A549 treated with RU486 at 1 μM for 4 hours (cell line): ENCODE measurements around the gene ANKRD22. TPM values are rescaled to one million over a fixed set of nuclear protein-coding genes. Genes with fewer than 3 reads are reported as not detected.

Experiments used
- total RNA-seq: library from RNA; stranded (reverse); fragments of 200-300 nt; extraction: Qiagen RNA extraction; gene quantifications from 5 replicates; pipeline ENCODE4 v1.2.3, GENCODE V29; 2022; ENCODE audit warnings: low read depth

Gene ANKRD22
- total RNA-seq: 0.14 to 0.46 TPM (median 0.27 TPM) in 5 replicates

DNA sequence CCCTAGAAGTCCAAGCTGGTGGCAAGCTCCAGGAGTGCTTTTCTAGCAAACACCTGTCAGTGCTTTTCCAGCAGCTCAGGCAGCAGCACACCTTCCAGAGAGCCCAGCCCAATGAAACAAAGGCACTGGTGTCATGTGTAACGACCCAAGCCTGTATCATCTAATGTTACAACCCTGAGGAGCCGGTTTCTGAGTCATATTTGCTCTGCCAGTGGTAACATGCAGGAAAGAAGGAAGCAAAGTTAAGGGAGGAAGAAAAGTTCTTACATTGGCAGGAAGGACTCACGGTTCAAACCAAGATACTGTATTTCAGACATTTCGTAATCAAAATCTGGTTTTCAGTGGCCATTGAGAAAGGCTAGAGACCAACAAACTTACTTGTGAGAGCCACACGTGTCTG, at the start of gene ANKRD22:
Gene ANKRD22, minus strand, starts transcription at position 139 of the 400 bp plus-strand sequence. CDS start 237 bp downstream, outside the sequence.

DNA sequence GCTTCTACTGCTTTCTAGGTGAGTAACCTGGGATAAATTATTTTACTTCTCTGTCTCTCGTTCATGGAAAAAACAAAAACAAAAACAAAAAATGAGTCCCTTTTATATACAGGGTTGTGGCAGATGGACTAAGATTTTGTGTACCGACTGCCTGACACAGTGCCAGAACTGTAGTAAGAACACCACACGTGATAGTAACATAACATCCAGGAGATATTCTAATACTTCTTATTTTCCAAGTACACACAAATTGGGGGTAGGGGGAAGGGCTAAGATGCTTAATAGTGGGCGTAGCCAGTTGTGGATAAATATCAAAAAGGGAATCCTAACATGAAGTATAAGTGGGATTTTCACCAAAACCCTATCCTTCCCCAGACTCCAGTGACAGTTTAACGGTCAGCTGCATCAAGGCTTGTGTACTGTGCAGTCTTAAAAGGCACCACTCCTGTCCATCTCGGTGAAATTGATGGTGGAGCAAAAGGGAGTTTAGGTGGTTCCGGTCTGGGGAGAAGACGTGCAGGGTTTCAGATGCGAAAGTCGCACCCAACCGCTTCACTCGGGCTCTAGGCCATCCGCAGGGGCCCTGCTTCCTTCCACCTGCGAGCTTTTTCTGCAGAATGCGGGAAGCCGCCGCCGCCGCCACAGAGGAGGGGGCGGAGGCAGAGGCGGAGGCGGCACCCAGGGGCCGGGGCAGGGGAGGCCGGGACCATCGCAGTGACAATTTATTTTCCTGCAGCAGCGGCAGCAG, 28.1 kb upstream of the ANKRD22 start, which contains the start of gene STAMBPL1:
Gene STAMBPL1, plus strand, starts transcription at position 712 of the 748 bp plus-strand sequence. CDS start 21,464 bp downstream, outside the sequence.

DNA sequence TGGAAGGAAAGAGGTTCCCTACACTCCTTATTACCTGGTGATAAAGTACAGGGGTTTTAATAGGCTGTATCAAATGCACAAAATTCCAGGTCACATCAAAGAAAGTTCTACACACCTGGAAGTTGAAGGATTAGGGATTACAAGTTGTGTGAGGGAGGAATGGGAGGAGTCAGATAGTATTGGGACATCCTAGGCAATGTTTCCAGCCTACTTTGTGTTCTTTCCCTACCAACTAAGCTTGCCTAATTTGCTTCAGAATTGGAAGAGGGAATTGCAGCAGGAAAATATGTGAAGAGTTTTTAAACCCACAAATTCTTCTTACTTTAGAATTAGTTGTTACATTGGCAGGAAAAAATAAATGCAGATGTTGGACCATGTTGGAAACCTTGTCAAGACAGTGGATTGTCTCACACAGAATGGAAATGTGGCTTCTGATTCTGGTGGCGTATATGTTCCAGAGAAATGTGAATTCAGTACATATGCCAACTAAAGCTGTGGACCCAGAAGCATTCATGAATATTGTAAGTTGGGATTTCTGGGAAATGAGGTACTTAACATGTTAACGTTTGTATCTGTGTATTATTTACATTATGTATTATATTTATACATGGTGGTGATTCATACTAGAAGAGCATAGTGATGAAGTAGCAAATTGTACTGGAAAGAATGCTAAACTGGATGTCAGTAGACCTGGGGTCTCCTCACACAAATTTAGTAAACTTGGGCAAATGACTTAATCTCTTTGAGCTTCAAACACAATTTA, 48.9 kb downstream of the ANKRD22 start, which contains the start of gene LIPM:
Gene LIPM, plus strand, starts transcription at position 208 of the 763 bp plus-strand sequence. Its CDS starts 167 bp downstream, at position 375.

Other genes starting within 250 kb of the ANKRD22 start
- not detected in 5 replicates for gene LIPF, start 187.4 kb downstream of the ANKRD22 start, total RNA-seq
- not detected in 5 replicates for gene LIPK, start 145.6 kb downstream of the ANKRD22 start, total RNA-seq
- gene LIPN, start 91.8 kb downstream of the ANKRD22 start, total RNA-seq: not detected in 5 replicates
- not detected in 5 replicates for gene LIPM, start 49.1 kb downstream of the ANKRD22 start, total RNA-seq
- gene STAMBPL1, start 28.4 kb upstream of the ANKRD22 start, total RNA-seq: 28.9 to 40.1 TPM (median 36.3 TPM) in 5 replicates
- gene ACTA2, start 100.9 kb upstream of the ANKRD22 start, total RNA-seq: 17.8 to 22.4 TPM (median 18.3 TPM) in 5 replicates
- 30.2 to 39.9 TPM (median 31.6 TPM) in 5 replicates for gene FAS, start 139.0 kb upstream of the ANKRD22 start, total RNA-seq